Fibroblast of peridontal ligament (primary cell): ENCODE results near the gene AP5B1.
"Not testable (repeated sequence)": the region's sequence is repeated elsewhere in the genome, so short reads cannot be mapped to it uniquely, and the experiment has no call there.

Experiments used
- DNase-seq: peaks from one replicate; pipeline ENCODE4 v3.0.0-alpha.2; 2010; ENCODE audit errors: extremely low read depth

The AP5B1 gene

GRCh38 chr11:65786008-65786785 is 5.4 kb upstream of the AP5B1 start:
- DNase-seq = no peak

DNA sequence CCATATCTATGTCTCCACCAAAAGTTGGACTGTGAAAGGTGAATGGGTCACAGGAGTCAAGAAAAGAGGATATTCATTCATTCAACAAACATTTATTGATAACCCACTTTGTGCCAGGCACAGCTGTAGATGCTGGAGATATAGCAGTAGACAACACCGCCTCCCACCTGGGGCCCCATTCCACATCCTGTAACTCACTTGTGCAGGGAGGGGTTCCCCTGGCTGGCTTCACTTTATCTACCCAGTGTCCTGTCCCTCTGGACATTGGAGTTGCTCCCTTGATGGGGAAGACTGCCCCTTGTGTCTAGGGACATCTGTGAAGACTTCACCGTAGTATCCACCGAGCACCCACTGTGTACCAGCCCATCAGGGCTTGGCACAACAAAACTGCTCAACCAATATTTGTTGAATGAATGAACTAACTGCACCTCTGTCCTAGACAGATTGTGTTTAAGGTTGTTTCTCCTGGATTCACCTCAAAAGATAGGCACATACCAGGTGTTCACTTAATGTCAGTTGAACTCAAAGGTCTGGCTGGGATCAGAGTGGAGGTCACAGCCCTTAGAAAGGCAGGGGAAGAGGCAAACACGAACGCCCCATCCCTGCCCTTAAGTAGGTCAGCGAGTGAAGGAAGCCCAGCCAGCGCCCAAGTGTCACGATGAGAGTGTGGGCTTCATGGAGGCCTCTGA is 4.7 kb upstream of the AP5B1 start:
- DNase-seq = no peak

DNA sequence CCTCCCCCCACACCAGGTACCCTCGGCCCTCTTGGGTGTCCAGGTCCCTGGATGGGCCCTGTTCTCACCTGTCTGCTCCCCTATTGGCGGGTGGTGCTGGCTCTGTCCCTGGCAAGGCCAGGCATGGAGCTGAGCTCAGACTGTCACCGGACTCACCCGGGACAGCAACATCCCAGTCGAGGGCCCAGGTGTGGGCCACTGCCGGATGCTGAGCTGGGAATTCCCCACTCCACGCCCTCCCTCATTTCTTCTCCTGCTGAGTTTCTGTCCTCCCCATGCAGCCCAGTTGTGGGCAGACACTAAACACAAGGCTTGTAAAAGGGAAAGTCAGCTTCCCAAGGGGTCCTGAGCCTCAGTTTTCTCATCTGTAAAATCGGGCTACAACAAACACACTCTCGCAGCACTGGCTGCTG is 2.0 kb upstream of the AP5B1 start:
- no peak for DNase-seq

GRCh38 chr11:65781962-65782815 is 1.4 kb upstream of the AP5B1 start:
- no peak for DNase-seq

DNA sequence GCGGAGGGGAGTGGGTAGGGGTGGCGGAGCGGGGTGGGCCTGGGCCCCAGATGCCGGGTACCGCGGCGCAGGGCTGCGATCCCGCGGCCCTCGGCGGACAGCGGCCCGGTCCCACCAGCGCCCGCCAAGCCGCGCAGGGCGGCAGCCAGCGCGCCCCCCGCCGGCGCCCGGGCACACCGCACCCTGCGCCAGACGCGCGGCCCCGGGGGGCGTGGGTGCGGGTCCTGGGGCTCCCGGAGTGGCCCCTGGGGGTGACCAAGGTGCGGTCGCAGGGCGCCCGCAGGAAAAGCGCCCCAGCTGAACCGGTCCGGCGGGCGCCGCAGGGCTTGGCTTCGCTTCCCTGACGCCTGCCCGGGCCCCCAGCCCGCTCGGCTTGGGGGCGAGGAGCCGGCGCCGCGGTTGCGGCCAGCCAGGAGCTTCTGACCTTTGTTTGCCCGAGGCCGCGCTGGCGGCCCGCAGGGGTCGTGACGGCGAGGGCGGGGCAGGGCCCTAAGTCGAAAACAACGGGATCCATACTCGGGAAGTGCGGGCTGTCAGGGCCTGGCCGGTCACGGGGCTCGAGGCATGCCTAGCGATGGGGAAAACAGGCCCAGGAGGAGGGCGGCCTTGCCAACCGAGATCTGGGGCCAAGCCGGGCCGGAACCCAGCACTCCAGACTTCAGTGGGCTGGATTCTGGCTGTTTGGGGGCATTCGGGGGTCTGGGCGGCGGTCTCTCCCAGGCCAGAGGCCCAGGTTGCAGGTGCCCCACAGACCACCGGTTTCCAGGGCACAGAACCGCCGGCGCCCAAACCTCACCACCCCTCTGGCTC is 581 bp upstream of the AP5B1 start:
- DNase-seq = no peak

DNA sequence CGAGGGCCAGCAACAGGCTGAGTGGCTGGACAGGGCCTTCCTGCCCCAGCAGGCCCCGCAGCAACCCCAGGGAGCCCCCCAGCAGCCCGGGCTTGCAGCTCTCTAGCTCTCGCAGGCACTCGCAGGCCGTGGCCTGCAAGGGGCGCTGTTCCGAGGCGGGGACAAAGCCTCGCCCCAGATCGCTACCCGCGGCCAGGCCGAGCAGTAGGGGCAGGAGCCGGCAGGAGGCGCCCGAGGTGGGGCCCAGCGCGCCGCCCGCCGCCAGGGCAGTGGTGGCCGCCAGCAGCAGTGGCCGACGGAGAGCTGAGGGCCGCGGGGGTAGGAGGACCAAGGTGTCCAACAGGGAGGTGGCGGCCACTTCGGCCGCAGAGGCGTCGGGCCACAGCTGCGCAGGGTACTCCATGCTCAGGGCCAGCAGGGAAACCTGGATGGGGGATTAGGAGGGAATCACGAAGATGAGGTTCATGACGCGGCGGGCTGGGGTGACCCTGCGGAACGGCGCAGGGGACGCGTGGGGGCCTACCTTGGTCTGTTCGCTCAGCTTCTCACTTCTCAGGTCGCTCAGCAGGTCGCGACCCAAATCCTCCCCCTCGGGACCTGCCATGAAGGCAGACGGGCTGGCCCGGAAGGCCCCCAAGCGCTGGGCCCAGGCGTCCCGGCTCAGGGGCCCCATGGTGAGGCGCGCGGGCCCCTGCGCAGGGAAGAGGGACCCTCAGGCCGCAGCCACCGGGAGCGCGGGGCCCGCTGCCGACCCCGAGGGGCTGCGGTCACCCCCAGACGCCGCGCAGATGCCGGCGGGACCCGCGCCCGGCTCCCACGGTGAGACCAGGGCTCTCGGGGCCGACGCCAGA is 632 bp downstream of the AP5B1 start:
- peak; percentile 59 for DNase-seq

DNA sequence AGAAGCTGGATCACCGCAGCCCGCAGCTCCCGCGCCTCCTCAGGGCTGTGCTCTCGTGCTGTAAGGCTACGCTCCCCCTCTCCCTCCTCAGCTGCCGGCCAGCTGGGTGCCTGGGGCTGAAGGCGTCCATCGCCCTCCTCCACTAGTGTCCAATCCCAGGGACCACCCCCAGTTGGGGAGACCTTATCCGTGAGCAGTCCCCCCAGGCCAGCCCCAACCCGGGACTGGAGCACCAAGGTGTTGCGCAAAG is 1.2 kb downstream of the AP5B1 start:
- DNase-seq = no peak

DNA sequence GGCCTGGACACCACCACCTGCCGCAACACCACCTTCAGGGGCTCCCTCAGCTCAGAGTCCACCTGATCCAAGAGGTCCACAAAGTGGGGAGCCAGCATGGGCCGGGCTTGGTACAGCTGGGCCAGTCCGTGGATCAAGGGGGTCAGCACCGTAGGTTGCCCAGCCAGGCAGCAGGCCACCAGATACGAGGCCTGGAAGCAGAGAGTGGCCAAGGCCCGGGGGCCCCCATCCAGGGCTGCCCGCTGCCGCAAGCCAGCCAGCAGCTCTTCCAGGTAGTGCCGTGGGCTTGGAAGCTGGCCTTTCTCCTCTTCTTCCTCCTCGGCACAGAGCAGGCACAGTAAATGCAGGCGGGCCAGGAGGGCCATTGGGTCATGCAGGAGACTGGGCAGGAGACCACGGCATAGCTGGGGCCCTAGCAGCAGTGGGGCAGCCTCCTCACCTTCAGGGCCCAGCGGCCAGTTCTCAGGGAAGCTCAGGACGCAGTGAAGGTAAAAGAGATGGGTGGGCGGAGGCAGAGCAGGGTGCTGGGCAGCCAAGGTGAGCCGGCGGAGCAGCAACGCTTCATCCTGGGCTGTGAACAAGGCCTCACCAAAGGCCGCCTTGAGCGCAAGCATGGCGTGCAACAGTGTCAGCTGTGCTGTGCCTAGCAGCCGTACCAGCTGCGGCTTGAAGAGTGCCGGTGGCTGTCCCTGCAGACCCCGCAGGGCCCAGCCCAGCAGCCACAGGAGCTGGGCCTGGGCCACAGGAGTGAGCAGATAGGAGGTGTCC is 1.7 kb downstream of the AP5B1 start:
- no peak for DNase-seq

DNA sequence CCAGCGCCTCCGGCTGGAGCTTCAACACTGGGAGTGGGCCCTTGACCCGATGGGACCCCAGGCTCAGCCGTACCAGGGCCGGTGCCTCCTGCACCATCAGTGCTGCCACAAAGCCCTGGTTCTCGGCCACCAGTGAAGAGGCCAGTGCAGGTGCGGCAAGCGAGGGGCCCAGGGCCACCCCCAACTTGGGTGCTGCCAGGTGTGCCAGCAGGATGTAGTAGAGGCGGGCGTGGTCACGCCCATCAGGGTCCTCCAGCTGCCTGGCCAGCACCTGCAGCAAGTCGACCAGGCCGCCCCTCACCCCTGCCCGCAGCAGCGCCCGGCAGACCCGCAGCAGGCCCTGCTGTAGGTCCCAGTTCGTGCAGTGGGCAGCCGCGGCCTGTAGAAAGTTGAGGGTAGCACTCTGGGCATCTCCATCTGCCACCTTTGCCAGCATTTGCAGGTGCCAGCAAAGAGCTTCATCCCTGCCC is 2.3 kb downstream of the AP5B1 start:
- DNase-seq = no peak

DNA sequence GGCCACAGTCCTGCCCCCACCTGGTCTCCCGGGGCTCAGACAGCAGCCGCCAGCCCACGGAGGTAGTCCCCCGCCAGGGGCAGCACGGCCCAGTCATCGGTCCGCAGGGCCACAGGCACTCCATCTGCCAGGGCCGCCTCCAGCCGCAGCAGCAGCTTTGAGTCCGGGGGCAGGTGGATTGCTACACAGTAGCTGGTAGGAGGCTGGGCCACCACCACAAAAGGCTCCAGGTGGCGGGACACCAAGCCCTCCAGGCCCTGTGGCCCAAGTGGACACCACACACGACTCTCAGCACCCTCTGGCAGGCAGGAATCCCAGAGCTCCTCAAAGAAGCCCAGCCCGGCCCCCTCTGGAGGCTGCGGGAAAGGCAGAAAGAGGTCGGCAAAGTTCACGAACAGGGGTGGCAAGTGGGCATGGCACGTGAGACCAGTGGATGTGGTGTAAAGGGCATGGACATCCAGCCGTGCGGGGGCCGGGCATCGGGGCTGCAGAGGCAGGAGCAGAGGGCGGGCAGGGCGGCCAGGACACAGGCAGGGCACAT is 2.9 kb downstream of the AP5B1 start:
- DNase-seq = no peak

- DNase-seq = no peak
These were observed 3.5 kb downstream of the AP5B1 start for GRCh38 chr11:65777241-65777640.

- no peak for DNase-seq
These were observed 4.0 kb downstream of the AP5B1 start for GRCh38 chr11:65776710-65777141.

DNA sequence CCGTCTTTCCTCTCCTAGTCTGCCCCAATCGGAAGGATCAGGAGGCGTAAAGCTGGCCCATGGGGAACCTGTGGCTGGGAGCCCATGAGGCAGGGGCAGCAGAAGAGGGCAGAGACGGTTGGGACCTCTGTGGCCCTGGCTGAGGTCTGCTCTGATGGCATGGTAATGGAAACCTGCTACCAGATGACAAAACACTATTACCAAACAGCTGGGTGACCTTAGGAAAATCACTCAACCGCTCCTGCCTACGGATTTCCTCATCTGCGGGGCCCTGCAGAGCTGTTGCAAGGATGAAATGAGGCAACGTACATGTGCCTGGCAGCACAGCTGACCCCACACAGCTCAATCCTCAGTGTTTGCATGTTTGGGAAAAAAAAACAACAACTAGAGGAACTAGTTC is 4.6 kb downstream of the AP5B1 start:
- peak; percentile 27 for DNase-seq

DNA sequence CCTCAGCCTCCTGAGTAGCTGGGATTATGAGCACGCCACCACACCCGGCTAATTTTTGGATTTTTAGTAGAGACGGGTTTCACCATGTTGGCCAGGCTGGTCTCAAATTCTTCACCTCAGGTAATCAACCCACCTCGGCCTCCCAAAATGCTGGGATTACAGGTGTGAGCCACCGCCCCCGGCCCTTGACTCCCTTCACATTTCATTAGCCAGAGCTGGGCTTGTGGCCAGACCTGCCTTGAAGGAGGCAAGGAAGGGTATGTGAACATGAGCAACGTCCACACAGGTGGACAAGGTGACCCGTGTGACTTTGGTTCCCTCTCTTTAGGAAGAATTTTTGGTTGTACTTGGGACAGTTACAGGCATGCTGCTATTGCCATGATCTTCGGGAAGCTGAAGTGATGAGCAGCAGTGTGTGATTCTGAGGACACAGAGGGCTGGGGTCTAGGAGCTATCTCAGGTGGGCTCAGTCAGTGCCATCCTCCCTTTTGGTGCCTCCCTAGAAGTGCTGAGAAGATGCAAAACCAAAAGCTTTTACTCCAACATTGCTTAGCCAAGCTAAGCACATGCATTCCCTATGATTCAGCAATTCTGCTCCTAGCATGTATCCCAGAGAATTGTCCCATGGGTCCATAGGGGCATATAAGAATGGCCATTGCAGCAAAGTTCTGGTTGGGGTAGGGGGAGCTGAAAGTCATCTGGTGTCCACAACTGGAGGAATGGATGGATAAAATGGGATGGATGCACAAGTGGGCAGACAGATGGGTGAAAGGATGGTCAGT is 6.1 kb downstream of the AP5B1 start:
- no peak for DNase-seq

DNA sequence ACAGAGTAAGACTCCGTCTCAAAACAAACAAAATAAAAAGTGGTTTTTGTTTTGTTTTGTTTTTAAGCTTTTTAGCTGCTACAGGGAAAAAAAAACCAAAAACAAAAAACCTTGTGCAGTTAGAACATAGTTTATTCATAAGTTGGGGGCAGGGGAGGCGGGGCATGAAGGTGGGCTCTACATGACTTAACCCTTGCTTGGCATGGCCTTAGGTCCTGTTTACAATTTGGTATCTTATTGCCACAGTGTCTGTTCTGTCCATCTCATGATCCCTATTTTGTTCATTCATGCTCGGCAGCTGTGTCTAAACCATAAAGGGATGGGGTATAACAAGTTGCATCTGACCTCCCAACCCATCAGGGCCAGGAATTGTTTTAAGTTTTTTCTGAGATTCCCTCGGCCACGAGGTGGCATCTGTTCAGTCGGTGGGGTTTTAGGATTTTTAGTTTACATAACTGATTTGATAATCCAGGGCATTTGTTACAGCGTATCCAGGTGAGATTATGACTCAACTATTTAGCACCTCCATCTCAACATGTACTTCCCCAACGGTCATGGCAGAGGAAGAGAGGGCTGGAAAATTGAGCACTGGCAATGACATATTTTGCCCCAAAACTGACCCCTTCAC is 6.9 kb downstream of the AP5B1 start:
- DNase-seq = peak; percentile 8

- no peak for DNase-seq
These were observed 9.1 kb downstream of the AP5B1 start for GRCh38 chr11:65771589-65772112.

GRCh38 chr11:65770951-65771567 is 9.7 kb downstream of the AP5B1 start:
- no peak for DNase-seq

GRCh38 chr11:65767806-65768205 is 13.0 kb downstream of the AP5B1 start:
- not testable (repeated sequence) for DNase-seq
